Osteocyte (in vitro differentiated cells): Measurements from ENCODE around the gene EIF4A3. TPM values are rescaled to one million over a fixed set of nuclear protein-coding genes. Genes with fewer than 3 reads are reported as not detected.

Source experiments
- DNase-seq: peaks from one replicate; pipeline ENCODE4 v3.0.0; 2021; ENCODE audit warnings: mixed read lengths; ENCODE audit not compliant: unreplicated experiment; ENCODE audit errors: extremely low spot score
- H3K27ac Mint-ChIP-seq: one replicate; pipeline ENCODE4 v1.8.0; 2021; ENCODE audit warnings: mild to moderate bottlenecking, mixed read lengths; ENCODE audit not compliant: unreplicated experiment
- H3K27me3 Mint-ChIP-seq: one replicate; pipeline ENCODE4 v1.8.0; 2021; ENCODE audit warnings: mixed read lengths; ENCODE audit not compliant: unreplicated experiment
- H3K36me3 Mint-ChIP-seq: one replicate; pipeline ENCODE4 v1.8.0; 2021; ENCODE audit warnings: mixed read lengths; ENCODE audit not compliant: unreplicated experiment
- H3K4me1 Mint-ChIP-seq: one replicate; pipeline ENCODE4 v1.8.0; 2021; ENCODE audit warnings: mixed read lengths; ENCODE audit not compliant: unreplicated experiment
- H3K4me3 Mint-ChIP-seq: one replicate; pipeline ENCODE4 v1.8.0; 2021; ENCODE audit warnings: mild to moderate bottlenecking, moderate library complexity, mixed read lengths; ENCODE audit not compliant: unreplicated experiment
- H3K9me3 Mint-ChIP-seq: one replicate; pipeline ENCODE4 v1.8.0; 2021; ENCODE audit warnings: mixed read lengths; ENCODE audit not compliant: unreplicated experiment
- CTCF ChIP-seq: fragments of 200-600 bp; sonication (generic); IDR thresholded peaks from 2 replicates; pipeline ENCODE4 v1.5.0; 2021; ENCODE audit warnings: antibody characterized with exemption, mild to moderate bottlenecking, moderate library complexity
- total RNA-seq: library from RNA; stranded (reverse); gene quantifications from 2 replicates; pipeline ENCODE4 v1.2.1, GENCODE V29; 2021

EIF4A3 gene
- total RNA-seq, 1 donor from 2014 or later: 85.7 TPM

- DNase-seq: no peak
- H3K36me3 Mint-ChIP-seq: no peaks in the 10 kb centered on the region
- no peak overlapping the region for H3K4me3 Mint-ChIP-seq
- TF ChIP-seq CTCF: no peak
- H3K4me1 Mint-ChIP-seq: no peaks in the 10 kb centered on the region
- no peak overlapping the region for H3K27ac Mint-ChIP-seq
- H3K27me3 Mint-ChIP-seq: peaks cover 13% of the 10 kb centered on the region
- no peaks in the 10 kb centered on the region for H3K9me3 Mint-ChIP-seq
Observed at GRCh38 chr17:80168371-80168770, 21.4 kb upstream of the EIF4A3 start.

- TF ChIP-seq CTCF: no peak
- no peaks in the 10 kb centered on the region for H3K4me1 Mint-ChIP-seq
- no peaks in the 10 kb centered on the region for H3K36me3 Mint-ChIP-seq
- peaks cover 9% of the 10 kb centered on the region for H3K27me3 Mint-ChIP-seq
- no peak overlapping the region for H3K27ac Mint-ChIP-seq
- no peaks in the 10 kb centered on the region for H3K9me3 Mint-ChIP-seq
- no peak overlapping the region for H3K4me3 Mint-ChIP-seq
- DNase-seq: no peak
Observed at GRCh38 chr17:80166446-80166845, 19.5 kb upstream of the EIF4A3 start.

GRCh38 chr17:80164185-80164584 lies 17.3 kb upstream of the EIF4A3 start:
- Mint-ChIP-seq H3K9me3 (no peaks in the 10 kb centered on the region), H3K27me3 (peaks cover 15% of the 10 kb centered on the region), H3K4me1 (no peaks in the 10 kb centered on the region), H3K27ac (no peak overlapping the region), H3K4me3 (no peak overlapping the region), H3K36me3 (no peaks in the 10 kb centered on the region)
- TF ChIP-seq CTCF: no peak
- DNase-seq: no peak

- no peak overlapping the region for H3K4me3 Mint-ChIP-seq
- TF ChIP-seq CTCF: no peak
- no peaks in the 10 kb centered on the region for H3K9me3 Mint-ChIP-seq
- H3K4me1 Mint-ChIP-seq: no peaks in the 10 kb centered on the region
- no peaks in the 10 kb centered on the region for H3K36me3 Mint-ChIP-seq
- no peak for DNase-seq
- H3K27ac Mint-ChIP-seq: no peak overlapping the region
- H3K27me3 Mint-ChIP-seq: peaks cover 16% of the 10 kb centered on the region
Observed at GRCh38 chr17:80163336-80163735, 16.4 kb upstream of the EIF4A3 start.

- no peak for TF ChIP-seq CTCF
- no peak overlapping the region for H3K4me3 Mint-ChIP-seq
- no peaks in the 10 kb centered on the region for H3K4me1 Mint-ChIP-seq
- peaks cover 5% of the 10 kb centered on the region for H3K36me3 Mint-ChIP-seq
- peaks cover 16% of the 10 kb centered on the region for H3K27me3 Mint-ChIP-seq
- DNase-seq: no peak
- H3K27ac Mint-ChIP-seq: no peak overlapping the region
- H3K9me3 Mint-ChIP-seq: peaks cover 4% of the 10 kb centered on the region
Observed at GRCh38 chr17:80160536-80160935, 13.6 kb upstream of the EIF4A3 start.
